D721Med (cell line): ENCODE results near the gene ASB17.

Source experiments
- DNase-seq: peaks from one replicate; pipeline ENCODE4 v3.0.0; 2011; ENCODE audit warnings: low spot score; ENCODE audit not compliant: insufficient read length
- FAIRE-seq: peaks from 2 replicates; lab custom pipeline; 2011; peaks lifted over from hg19 to GRCh38; lab: Jason Lieb, UNC
- TF ChIP-seq, protein P1 (sequence below): IDR thresholded peaks from 2 replicates; pipeline ENCODE4 v1.5.1; 2012; ENCODE audit warnings: mild to moderate bottlenecking, control low read depth; ENCODE audit not compliant: insufficient read depth; ENCODE audit errors: missing control alignments

ASB17 gene

DNA sequence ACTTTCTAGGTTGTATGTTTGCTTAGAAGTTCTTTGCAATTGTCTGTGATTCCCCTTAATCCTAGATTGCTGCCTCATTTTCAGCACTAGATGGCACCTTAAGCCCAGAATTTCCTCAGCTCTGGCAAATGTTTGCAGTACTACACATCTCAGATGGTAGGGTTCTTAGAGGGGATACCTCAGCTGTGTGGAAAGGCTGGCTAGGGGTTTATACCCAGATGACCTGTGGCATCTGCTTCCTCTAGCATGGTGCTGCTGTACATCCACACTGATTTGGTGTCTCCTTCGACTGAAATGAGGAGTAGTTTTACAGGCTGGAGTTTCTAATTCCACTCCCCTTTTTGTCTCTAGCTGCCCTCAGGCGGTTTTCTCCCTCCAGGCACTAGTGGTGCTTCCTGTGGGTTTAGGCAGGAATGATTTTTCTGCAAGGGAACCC, 23.5 kb downstream of the ASB17 start:
- DNase-seq (no peak), FAIRE-seq (peak; percentile 80)
- TF ChIP-seq, protein P1, sequence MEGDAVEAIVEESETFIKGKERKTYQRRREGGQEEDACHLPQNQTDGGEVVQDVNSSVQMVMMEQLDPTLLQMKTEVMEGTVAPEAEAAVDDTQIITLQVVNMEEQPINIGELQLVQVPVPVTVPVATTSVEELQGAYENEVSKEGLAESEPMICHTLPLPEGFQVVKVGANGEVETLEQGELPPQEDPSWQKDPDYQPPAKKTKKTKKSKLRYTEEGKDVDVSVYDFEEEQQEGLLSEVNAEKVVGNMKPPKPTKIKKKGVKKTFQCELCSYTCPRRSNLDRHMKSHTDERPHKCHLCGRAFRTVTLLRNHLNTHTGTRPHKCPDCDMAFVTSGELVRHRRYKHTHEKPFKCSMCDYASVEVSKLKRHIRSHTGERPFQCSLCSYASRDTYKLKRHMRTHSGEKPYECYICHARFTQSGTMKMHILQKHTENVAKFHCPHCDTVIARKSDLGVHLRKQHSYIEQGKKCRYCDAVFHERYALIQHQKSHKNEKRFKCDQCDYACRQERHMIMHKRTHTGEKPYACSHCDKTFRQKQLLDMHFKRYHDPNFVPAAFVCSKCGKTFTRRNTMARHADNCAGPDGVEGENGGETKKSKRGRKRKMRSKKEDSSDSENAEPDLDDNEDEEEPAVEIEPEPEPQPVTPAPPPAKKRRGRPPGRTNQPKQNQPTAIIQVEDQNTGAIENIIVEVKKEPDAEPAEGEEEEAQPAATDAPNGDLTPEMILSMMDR = peak; percentile 78

- DNase-seq (no peak), FAIRE-seq (no peak)
These were observed 30.8 kb downstream of the ASB17 start for GRCh38 chr1:75901371-75901770.

DNA sequence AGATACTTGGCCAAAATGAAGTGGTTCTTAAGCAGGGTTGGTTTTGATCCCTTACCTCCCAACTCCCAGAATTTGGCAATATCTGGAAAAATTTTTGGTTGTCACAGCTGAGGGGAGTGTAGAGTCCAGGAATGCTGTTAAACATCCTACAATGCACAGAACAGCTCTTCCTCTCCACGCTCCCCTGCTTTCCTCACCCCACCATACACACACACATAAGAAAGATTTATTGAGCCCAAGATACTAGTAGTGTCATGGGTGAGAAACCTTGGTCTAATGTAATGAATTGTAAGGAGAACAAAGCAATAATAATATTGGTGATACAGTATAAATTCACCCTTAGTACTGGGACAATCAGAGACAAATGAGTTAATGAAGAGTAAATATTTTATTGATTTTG, 47.8 kb downstream of the ASB17 start:
- TF ChIP-seq, protein P1 = no peak
- FAIRE-seq = no peak
- no peak for DNase-seq

More at GRCh38 chr1:75901371-75901770, 30.8 kb downstream of the ASB17 start:
- TF ChIP-seq, protein P1 = no peak

DNA sequence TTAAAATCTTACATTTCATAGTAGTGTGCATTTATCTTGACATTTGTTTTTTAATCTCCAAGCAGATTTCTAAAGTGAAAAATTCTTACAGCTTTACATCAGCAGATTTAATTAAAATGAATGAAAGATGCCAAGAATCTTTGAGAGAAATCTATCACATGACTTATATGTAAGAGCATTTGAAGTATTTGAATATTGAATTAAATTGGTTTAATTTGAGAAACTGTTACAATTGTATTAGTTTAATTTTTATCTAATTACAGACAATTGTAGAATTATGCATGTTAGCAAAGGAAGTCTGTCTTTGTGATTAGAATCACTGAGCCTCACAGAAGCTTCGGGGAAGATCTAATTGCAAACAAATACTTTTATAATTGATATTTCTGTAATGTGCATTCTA, 52.2 kb downstream of the ASB17 start:
- FAIRE-seq (no peak), DNase-seq (no peak)
- TF ChIP-seq, protein P1 = no peak

DNA sequence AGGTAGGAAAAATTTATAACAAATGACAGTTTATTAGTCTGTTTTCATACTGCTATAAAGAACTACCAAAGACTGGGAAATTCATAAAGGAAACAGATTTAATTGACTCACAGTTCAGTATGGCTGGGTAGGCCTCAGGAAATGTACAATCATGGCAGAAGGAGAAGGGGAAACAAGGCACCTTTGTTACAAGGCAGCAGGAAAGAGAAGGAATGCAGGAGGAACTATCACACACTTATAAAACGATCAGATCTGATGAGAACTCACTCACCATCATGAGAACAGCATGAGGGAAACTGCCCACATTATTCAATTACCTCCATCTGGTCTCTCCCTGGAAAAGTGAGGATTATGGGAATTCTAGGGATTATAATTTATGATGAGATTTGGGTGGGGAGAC, 61.3 kb downstream of the ASB17 start:
- FAIRE-seq = peak; percentile 71
- DNase-seq = no peak
- TF ChIP-seq, protein P1 = no peak
